GM12873 (cell line): Measurements from ENCODE around the gene HDAC4.

ENCODE experiments used
- TF ChIP-seq, protein P1 (sequence below): IDR thresholded peaks from 2 replicates; pipeline ENCODE4 v1.5.1; 2012; ENCODE audit warnings: low read depth, mild to moderate bottlenecking, moderate library complexity, low read length, control low read depth; ENCODE audit not compliant: insufficient read depth; ENCODE audit errors: missing control alignments

HDAC4 gene

GRCh38 chr2:239257511-239257937, 143.3 kb downstream of the HDAC4 start:
- TF ChIP-seq, protein P1, sequence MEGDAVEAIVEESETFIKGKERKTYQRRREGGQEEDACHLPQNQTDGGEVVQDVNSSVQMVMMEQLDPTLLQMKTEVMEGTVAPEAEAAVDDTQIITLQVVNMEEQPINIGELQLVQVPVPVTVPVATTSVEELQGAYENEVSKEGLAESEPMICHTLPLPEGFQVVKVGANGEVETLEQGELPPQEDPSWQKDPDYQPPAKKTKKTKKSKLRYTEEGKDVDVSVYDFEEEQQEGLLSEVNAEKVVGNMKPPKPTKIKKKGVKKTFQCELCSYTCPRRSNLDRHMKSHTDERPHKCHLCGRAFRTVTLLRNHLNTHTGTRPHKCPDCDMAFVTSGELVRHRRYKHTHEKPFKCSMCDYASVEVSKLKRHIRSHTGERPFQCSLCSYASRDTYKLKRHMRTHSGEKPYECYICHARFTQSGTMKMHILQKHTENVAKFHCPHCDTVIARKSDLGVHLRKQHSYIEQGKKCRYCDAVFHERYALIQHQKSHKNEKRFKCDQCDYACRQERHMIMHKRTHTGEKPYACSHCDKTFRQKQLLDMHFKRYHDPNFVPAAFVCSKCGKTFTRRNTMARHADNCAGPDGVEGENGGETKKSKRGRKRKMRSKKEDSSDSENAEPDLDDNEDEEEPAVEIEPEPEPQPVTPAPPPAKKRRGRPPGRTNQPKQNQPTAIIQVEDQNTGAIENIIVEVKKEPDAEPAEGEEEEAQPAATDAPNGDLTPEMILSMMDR = no peak

DNA sequence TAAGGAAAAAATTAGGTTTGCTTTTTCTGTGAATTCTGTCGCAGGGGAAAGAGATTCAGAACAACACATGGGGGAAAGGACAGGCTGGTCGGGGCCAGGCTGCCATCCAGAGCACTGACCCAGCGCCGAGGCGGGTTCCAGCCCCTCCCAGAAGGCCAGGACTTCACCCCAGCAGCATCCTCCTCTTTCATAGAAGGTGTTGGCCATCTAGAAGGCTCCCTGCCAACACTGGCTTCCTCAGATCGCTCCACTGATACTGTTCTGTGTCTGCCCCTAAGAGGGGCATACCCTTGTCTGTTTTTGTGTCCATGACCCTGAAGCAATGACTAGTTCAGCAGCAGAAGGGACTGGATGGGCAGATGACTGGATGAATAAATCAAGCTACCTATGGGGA, 144.5 kb downstream of the HDAC4 start:
- TF ChIP-seq, protein P1 = no peak

DNA sequence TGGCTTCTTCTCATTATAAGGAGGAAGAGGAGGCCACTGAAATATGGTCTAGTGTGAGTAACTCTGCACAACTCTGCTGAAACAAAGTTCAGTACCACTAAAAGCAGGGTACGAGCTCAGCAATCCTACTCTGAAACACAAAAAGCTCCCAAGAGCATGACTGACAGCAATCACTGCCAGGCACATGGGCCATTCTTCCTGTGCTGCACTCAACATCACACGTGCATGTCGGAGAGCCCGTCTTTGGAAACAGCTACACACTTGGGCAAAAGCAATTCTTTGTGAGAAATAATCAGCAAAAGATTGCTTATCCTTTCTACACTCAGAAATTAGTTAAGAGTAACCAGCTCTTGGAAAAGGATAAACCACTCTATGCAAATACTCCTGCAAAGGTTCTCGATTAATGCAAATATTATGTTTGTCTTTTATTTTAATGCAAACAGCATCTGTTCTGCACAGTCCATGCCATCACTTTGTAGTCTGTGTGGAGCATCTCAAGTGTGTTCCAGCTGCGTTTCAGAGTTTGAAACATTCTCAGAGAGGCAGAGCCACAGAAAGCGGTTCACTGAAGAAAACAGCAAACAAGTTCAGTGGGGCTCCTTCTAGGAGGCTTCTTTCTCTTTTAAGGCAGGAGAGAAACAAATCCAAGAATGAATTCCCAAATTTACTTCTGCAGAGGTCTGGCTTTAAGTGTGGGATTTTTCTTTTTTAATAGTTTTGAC, 145.0 kb downstream of the HDAC4 start:
- TF ChIP-seq, protein P1 = no peak

GRCh38 chr2:239255218-239255617, 145.6 kb downstream of the HDAC4 start:
- TF ChIP-seq, protein P1 = no peak

GRCh38 chr2:239253701-239254436, 147.0 kb downstream of the HDAC4 start:
- TF ChIP-seq, protein P1 = no peak

- TF ChIP-seq, protein P1 = no peak
Measured at GRCh38 chr2:239253264-239253663, 147.6 kb downstream of the HDAC4 start.

GRCh38 chr2:239252801-239253200, 148.0 kb downstream of the HDAC4 start:
- TF ChIP-seq, protein P1 = no peak
